Endothelial cell of umbilical vein (primary cell): Measurements from ENCODE around the gene SLC50A1. TPM values are rescaled to one million over a fixed set of nuclear protein-coding genes. Genes with fewer than 3 reads are reported as not detected.

Experiments
- BruUV-seq: library from RNA; stranded (reverse); fragments of 400-500 nt; replicated peaks from 2 replicates; lab custom pipeline; 2021; lab: Mats Ljungman, UMichigan
- CTCF ChIA-PET: fragments of 300-600, 350-600 bp; sonication (Branson Sonifier 250); formaldehyde crosslinking; loops from one replicate; lab custom pipeline; 2021; ENCODE audit warnings: antibody characterized with exemption, inconsistent platforms; lab: Charles Lee
- POLR2A ChIA-PET: fragments of 300-600, 350-600 bp; sonication (Branson Sonifier 250); formaldehyde crosslinking; loops from one replicate; lab custom pipeline; 2021; ENCODE audit warnings: antibody characterized with exemption, inconsistent platforms; lab: Charles Lee
- DNase-seq: peaks from one replicate; pipeline ENCODE4 v3.0.0-alpha.2; 2011; ENCODE audit warnings: low read depth, low spot score
- FAIRE-seq: peaks from 2 replicates; lab custom pipeline; 2011; peaks lifted over from hg19 to GRCh38; lab: Jason Lieb, UNC
- H2AFZ ChIP-seq: 2 replicates; pipeline ENCODE4 v1.6.0; 2012; ENCODE audit warnings: low read depth, low read length, control low read depth, inconsistent platforms
- H3K27ac ChIP-seq: 2 replicates; pipeline ENCODE4 v1.5.1; 2011; ENCODE audit warnings: low read depth, mild to moderate bottlenecking, control low read depth, low read length, moderate library complexity; ENCODE audit not compliant: insufficient read depth
- H3K27me3 ChIP-seq, 2 experiments: 2 replicates each; pipeline versions ENCODE4 v1.6.0 to v1.6.1; 2011; ENCODE audit warnings: low read length in 2 of 2, mixed read lengths in 1 of 2; ENCODE audit not compliant: control insufficient read depth in 2 of 2, insufficient read depth in 2 of 2
- H3K36me3 ChIP-seq, 2 experiments: 2 replicates in 1 of 2; 3 replicates in 1 of 2; pipeline ENCODE4 v1.5.1; 2011; ENCODE audit warnings: low read length in 2 of 2, mild to moderate bottlenecking in 1 of 2, moderate library complexity in 1 of 2; ENCODE audit not compliant: control insufficient read depth in 2 of 2, insufficient read depth in 2 of 2; ENCODE audit errors: extremely low read depth in 1 of 2
- H3K4me1 ChIP-seq: 3 replicates; pipeline ENCODE4 v1.5.1; 2011; ENCODE audit warnings: mild to moderate bottlenecking, low read length; ENCODE audit not compliant: control insufficient read depth, insufficient read depth; ENCODE audit errors: extremely low read depth
- H3K4me2 ChIP-seq: 2 replicates; pipeline ENCODE4 v1.6.1; 2011; ENCODE audit warnings: low read length, control low read depth, mixed read lengths; ENCODE audit not compliant: insufficient read depth
- H3K4me3 ChIP-seq, 3 experiments: fragments of 200-600 bp in 1 of 3; sonication (generic), shearing (Covaris generic) in 1 of 3; replicated peaks in 1 of 3; 2 replicates each; pipeline ENCODE4 v1.5.1; 2011 to 2016; ENCODE audit warnings: control low read depth in 3 of 3, low read length in 3 of 3, mild to moderate bottlenecking in 2 of 3, inconsistent platforms in 1 of 3, low read depth in 1 of 3, moderate library complexity in 1 of 3; ENCODE audit not compliant: insufficient read depth in 1 of 3
- H3K79me2 ChIP-seq: 2 replicates; pipeline ENCODE4 v1.6.0; 2012; ENCODE audit warnings: low read length, inconsistent platforms; ENCODE audit not compliant: control insufficient read depth, insufficient read depth
- H3K9ac ChIP-seq: replicated peaks from 2 replicates; pipeline ENCODE3; 2011; ENCODE audit warnings: low read length, control low read depth; ENCODE audit not compliant: insufficient read depth; ENCODE audit errors: extremely low read depth
- H3K9me1 ChIP-seq: replicated peaks from 3 replicates; pipeline ENCODE4 v1.6.0; 2011; ENCODE audit warnings: mild to moderate bottlenecking, low read length; ENCODE audit not compliant: control insufficient read depth, insufficient read depth; ENCODE audit errors: extremely low read depth
- H3K9me3 ChIP-seq: replicated peaks from 2 replicates; pipeline ENCODE4 v1.5.1; 2012; ENCODE audit warnings: low read length, inconsistent platforms; ENCODE audit not compliant: control insufficient read depth, insufficient read depth
- H4K20me1 ChIP-seq: replicated peaks from 2 replicates; pipeline ENCODE3; 2011; ENCODE audit warnings: mild to moderate bottlenecking, low read length; ENCODE audit not compliant: control insufficient read depth, insufficient read depth; ENCODE audit errors: extremely low read depth
- JUN ChIP-seq: IDR thresholded peaks from 2 replicates; pipeline ENCODE4 v1.6.1; 2011; ENCODE audit warnings: borderline replicate concordance, low read depth; ENCODE audit not compliant: insufficient read length, insufficient read depth
- MYC ChIP-seq: IDR thresholded peaks from one replicate; pipeline ENCODE4 v1.6.1; 2011; ENCODE audit warnings: mild to moderate bottlenecking, low read depth, low read length
- POLR2AphosphoS5 ChIP-seq: IDR thresholded peaks from 2 replicates; pipeline ENCODE4 v1.6.1; 2012; ENCODE audit warnings: low read depth, mild to moderate bottlenecking, control low read depth, low read length, moderate library complexity; ENCODE audit not compliant: insufficient read depth
- dilution Hi-C: fragments of 300-500 bp; cut with MboI; formaldehyde crosslinking; loops from one replicate; pipeline ENCODE4 v1.15.0; 2019; ENCODE audit warnings: low sequenced_read_pairs; ENCODE audit not compliant: extremely low pct_ligation_motif_present
- intact Hi-C: fragments of 100-400 bp; cut with micrococcal nuclease; formaldehyde crosslinking; loops from one replicate; pipeline ENCODE4 v1.10.0; 2022
- polyA plus RNA-seq, 4 experiments: library from polyadenylated mRNA; depleted of rRNA in 3 of 4; stranded (reverse) in 3 of 4; unstranded in 1 of 4; fragments of >200 nt; gene quantifications; 2 replicates each; pipeline versions ENCODE4 v1.2.1 to v1.2.3, GENCODE V29; 2011 to 2012; ENCODE audit warnings: missing spikeins in 1 of 4
- total RNA-seq: library from RNA; stranded (reverse); gene quantifications from 2 replicates; pipeline ENCODE4 v1.2.3, GENCODE V29; 2021
- TF ChIP-seq, protein P1 (sequence below): IDR thresholded peaks from 2 replicates; pipeline ENCODE4 v1.6.1; 2011; ENCODE audit not compliant: insufficient read depth, insufficient read length

SLC50A1 gene
- total and polyA plus RNA-seq, 2 donors (not counting 3 experiments of a cell fraction or from before 2014, with no cell fraction given): 29.5 to 66.1 TPM

DNA sequence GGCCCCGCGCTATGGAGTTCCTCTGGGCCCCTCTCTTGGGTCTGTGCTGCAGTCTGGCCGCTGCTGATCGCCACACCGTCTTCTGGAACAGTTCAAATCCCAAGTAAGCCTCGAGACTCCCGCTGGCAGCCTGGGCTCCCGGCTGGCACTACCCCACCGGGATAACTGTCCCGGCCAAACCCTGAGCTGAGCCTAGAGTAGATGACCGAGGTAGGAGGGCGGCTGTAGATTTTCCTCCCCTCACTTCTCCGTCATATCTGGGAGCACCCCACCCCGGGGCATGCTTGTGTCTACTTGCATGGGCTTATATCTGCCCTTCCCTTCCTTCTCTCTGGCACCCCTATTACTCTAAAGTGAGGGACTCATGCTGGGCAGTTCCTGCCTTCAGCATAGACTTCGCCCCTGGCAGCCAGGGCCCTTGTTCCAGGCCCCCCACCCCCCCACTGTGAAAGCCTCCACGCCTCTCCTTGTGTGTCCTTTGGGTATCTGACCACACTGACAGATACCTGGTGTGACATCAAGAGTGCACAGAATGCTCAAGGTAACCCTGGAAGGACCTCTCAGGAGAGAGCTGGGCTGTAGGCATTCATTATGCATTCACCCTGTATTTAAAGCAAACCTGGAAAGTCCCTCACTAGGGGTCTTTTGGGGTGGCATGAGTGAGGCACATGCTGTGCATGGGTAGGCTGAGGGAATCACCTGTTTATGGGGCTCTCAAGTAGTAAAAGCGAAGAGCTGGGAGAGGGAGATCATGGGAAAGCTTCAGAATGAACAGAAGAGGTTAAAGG is 7.5 kb upstream of the SLC50A1 start:
- FAIRE-seq: no peak
- intact Hi-C loops (loop anchor here (1.0 to 5.0 kb wide), 4 partner anchors 7 to 156 kb away; partner anchors contain the start of genes CKS1B, DPM3, SHC1 and SLC50A1), dilution Hi-C loops (no loop called here)
- Histone ChIP-seq H4K20me1 (no peaks in the 10 kb centered on the region), H3K4me1 (peaks cover 59% of the 10 kb centered on the region), H3K9me1 (no peaks in the 10 kb centered on the region), H3K4me3 (peak overlapping the region; percentile 51 to 95 (median 91)), H3K9ac (peak overlapping the region; percentile 92), H3K4me2 (peak overlapping the region; percentile 87), H3K27ac (peak overlapping the region; percentile 68), H3K36me3 (peaks cover 10 to 19% of the 10 kb centered on the region in 2 experiments), H2AFZ (peak overlapping the region; percentile 30), H3K27me3 (no peaks in the 10 kb centered on the region), H3K79me2 (peaks cover 29% of the 10 kb centered on the region), H3K9me3 (no peaks in the 10 kb centered on the region)
- CTCF ChIA-PET: interaction anchor here (1.0 to 15.5 kb wide), 8 partner anchors 10 to 65 kb away, joined by 3 to 204 read pairs (median 6); partner anchors contain the start of gene KRTCAP2
- peak; percentile 6 for TF ChIP-seq POLR2AphosphoS5
- no peak for TF ChIP-seq MYC
- POLR2A ChIA-PET: interaction anchor here (0.9 kb wide), 1 partner anchor 39 kb away, joined by 4 read pairs; no protein-coding TSS in a partner anchor
- TSS peak; percentile 73 for BruUV-seq
- peak; percentile 29 for DNase-seq

DNA sequence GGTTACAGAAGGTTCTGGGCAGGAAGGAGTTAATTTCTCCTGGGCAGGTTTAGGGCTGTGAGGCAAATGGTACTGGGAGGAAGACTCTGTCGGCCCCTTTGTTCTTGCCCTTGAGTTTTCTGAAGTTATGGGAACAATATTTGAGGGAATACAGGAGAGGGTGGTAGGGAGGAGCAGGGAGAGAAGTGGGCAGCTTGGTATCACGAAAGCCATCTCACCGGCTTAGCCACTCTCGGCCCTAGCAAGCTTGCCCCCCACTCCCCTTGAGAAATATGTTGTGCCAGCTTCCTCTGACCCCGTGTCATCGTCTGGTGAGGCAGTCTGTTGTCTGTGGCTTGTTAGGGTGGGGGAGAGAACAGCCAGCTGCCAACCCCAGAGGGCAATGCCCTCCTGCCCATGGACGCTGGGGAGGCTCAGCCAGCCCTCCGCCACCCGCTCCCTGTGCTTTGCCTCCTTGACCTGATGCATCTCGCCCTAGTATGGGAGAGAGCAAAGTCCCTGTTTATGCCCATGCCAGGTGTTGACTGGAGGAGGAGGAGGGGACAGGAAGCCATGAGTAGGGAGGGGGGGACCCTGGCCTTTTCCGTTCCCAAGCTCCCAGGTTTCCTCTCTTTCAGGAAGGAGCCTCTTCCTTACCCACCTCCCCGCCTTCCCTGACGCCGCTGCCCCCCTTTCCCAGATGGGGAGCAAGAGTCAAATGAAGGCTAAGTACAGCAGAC is 6.7 kb upstream of the SLC50A1 start:
- FAIRE-seq (peak; percentile 94), DNase-seq (peak; percentile 95)
- H3K27ac ChIP-seq: peak overlapping the region; percentile 68
- H3K79me2 ChIP-seq: peaks cover 29% of the 10 kb centered on the region
- POLR2A ChIA-PET: interaction anchor here (0.5 to 0.9 kb wide), 2 partner anchors 38 to 155 kb away, joined by 4 to 6 read pairs; no protein-coding TSS in a partner anchor
- H3K27me3 ChIP-seq: no peaks in the 10 kb centered on the region
- H4K20me1 ChIP-seq: no peaks in the 10 kb centered on the region
- dilution Hi-C loops (no loop called here), intact Hi-C loops (loop anchor here (5.0 kb wide), 1 partner anchor 157 kb away; the partner anchor contains the start of genes CKS1B and SHC1)
- H3K9me1 ChIP-seq: no peaks in the 10 kb centered on the region
- no peaks in the 10 kb centered on the region for H3K9me3 ChIP-seq
- CTCF ChIA-PET: interaction anchor here (0.8 to 15.5 kb wide), 9 partner anchors 9 to 46 kb away, joined by 3 to 204 read pairs (median 7); partner anchors contain the start of gene KRTCAP2
- peaks cover 15 to 26% of the 10 kb centered on the region in 2 experiments for H3K36me3 ChIP-seq
- BruUV-seq: TSS peak; percentile 91
- H3K4me2 ChIP-seq: peak overlapping the region; percentile 87
- H3K9ac ChIP-seq: peak overlapping the region; percentile 92
- TF ChIP-seq JUN (peak; percentile 7), POLR2AphosphoS5 (peak; percentile 73)
- TF ChIP-seq, protein P1, sequence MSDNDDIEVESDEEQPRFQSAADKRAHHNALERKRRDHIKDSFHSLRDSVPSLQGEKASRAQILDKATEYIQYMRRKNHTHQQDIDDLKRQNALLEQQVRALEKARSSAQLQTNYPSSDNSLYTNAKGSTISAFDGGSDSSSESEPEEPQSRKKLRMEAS: no peak
- peaks cover 60% of the 10 kb centered on the region for H3K4me1 ChIP-seq
- H2AFZ ChIP-seq: no peak overlapping the region
- peak overlapping the region; percentile 51 to 95 (median 91) for H3K4me3 ChIP-seq
